SK-N-SH (cell line): ENCODE measurements around the gene KCNC4. TPM values are rescaled to one million over a fixed set of nuclear protein-coding genes. Genes with fewer than 3 reads are reported as not detected.

Experiments used
- CTCF ChIA-PET: fragments of 300-600, 350-600 bp; formaldehyde crosslinking; extraction: SDS; loops from one replicate; lab custom pipeline; 2021; lab: Yijun Ruan, JAX
- POLR2A ChIA-PET: fragments of 350-600 bp; sonication (Branson Sonifier 250); formaldehyde crosslinking; extraction: SDS; loops from one replicate; lab custom pipeline; 2020; ENCODE audit warnings: antibody characterized with exemption, inconsistent platforms; lab: Yijun Ruan, JAX
- DNase-seq: peaks from one replicate; pipeline ENCODE4 v3.0.0; 2012
- H2AFZ ChIP-seq: fragments of 200-600 bp; sonication (generic); 2 replicates; pipeline ENCODE4 v1.8.1; 2016; ENCODE audit warnings: antibody characterized with exemption, mild to moderate bottlenecking, low read depth
- H3F3A ChIP-seq: fragments of 200-600 bp; sonication (generic); replicated peaks from 2 replicates; pipeline ENCODE3; 2016; ENCODE audit warnings: antibody characterized with exemption, mild to moderate bottlenecking; ENCODE audit not compliant: insufficient read depth
- H3K27ac ChIP-seq, 2 experiments: fragments of 200-500 bp in 1 of 2; fragments of 200-600 bp in 1 of 2; sonication (Bioruptor generic) in 1 of 2; sonication (generic), shearing (Covaris generic) in 1 of 2; 2 replicates each; pipeline versions ENCODE4 v1.5.1 to v1.6.1; 2014 to 2016; ENCODE audit warnings: low read depth in 2 of 2, inconsistent platforms in 1 of 2, low read length in 1 of 2, mild to moderate bottlenecking in 1 of 2, mixed read lengths in 1 of 2
- H3K27me3 ChIP-seq: fragments of 200-600 bp; sonication (generic), shearing (Covaris generic); 2 replicates; pipeline ENCODE4 v1.6.1; 2016; ENCODE audit warnings: mixed run types; ENCODE audit not compliant: insufficient read depth
- H3K36me3 ChIP-seq, 2 experiments: fragments of 200-500 bp in 1 of 2; fragments of 200-600 bp in 1 of 2; sonication (Bioruptor generic) in 1 of 2; sonication (generic) in 1 of 2; replicated peaks in 1 of 2; 2 replicates each; pipeline versions ENCODE3 to v1.5.1; 2014 to 2016; ENCODE audit warnings: low read length in 1 of 2, mild to moderate bottlenecking in 1 of 2; ENCODE audit not compliant: insufficient read depth in 2 of 2, control insufficient read depth in 1 of 2
- H3K4me1 ChIP-seq, 2 experiments: fragments of 200-500 bp in 1 of 2; fragments of 200-600 bp in 1 of 2; sonication (Bioruptor generic) in 1 of 2; sonication (generic), shearing (Covaris generic) in 1 of 2; 2 replicates each; pipeline versions ENCODE4 v1.5.1 to v1.6.1; 2014 to 2016; ENCODE audit warnings: low read depth in 1 of 2, low read length in 1 of 2, mixed run types in 1 of 2; ENCODE audit not compliant: insufficient read depth in 2 of 2, control insufficient read depth in 1 of 2
- H3K4me2 ChIP-seq: fragments of 200-600 bp; sonication (generic), shearing (Covaris generic); 2 replicates; pipeline ENCODE4 v1.6.1; 2017; ENCODE audit warnings: mixed run types
- H3K4me3 ChIP-seq, 2 experiments: fragments of 200-500 bp in 1 of 2; fragments of 200-600 bp in 1 of 2; sonication (Bioruptor generic) in 1 of 2; sonication (generic), shearing (Covaris generic) in 1 of 2; 2 replicates each; pipeline versions ENCODE4 v1.5.1 to v1.8.1; 2014 to 2016; ENCODE audit warnings: low read depth in 2 of 2, inconsistent platforms in 1 of 2, low read length in 1 of 2, mild to moderate bottlenecking in 1 of 2, mixed read lengths in 1 of 2, moderate library complexity in 1 of 2
- H3K79me2 ChIP-seq: fragments of 200-600 bp; sonication (generic); 2 replicates; pipeline ENCODE4 v1.8.1; 2017; ENCODE audit warnings: mild to moderate bottlenecking; ENCODE audit not compliant: insufficient read depth
- H3K9ac ChIP-seq: fragments of 200-600 bp; sonication (generic); 2 replicates; pipeline ENCODE4 v1.6.1; 2017; ENCODE audit warnings: mixed run types
- H3K9me2 ChIP-seq: fragments of 200-600 bp; sonication (generic); 2 replicates; pipeline ENCODE4 v1.6.1; 2017; ENCODE audit warnings: mixed run types
- H3K9me3 ChIP-seq: fragments of 200-600 bp; sonication (generic); 2 replicates; pipeline ENCODE4 v1.6.1; 2017; ENCODE audit warnings: mixed run types, mild to moderate bottlenecking, moderate library complexity
- H4K20me1 ChIP-seq: fragments of 200-600 bp; sonication (generic); 2 replicates; pipeline ENCODE4 v1.6.1; 2017; ENCODE audit warnings: mild to moderate bottlenecking, mixed run types; ENCODE audit not compliant: insufficient read depth
- ELF1 ChIP-seq: IDR thresholded peaks from 2 replicates; pipeline ENCODE4 v1.4.0; 2012
- EP300 ChIP-seq, 2 experiments: IDR thresholded peaks; 2 replicates each; pipeline versions ENCODE4 v1.4.0 to v1.6.1; 2012; ENCODE audit warnings: borderline replicate concordance in 1 of 2, low read depth in 1 of 2, low read length in 1 of 2
- EZH2phosphoT487 ChIP-seq: fragments of 200-600 bp; sonication (generic); IDR thresholded peaks from 2 replicates; pipeline ENCODE4 v1.6.1; 2017; ENCODE audit warnings: low read depth, mixed run types, mild to moderate bottlenecking, antibody characterized with exemption, moderate library complexity, borderline replicate concordance
- FOSL2 ChIP-seq: IDR thresholded peaks from 2 replicates; pipeline ENCODE4 v1.4.0; 2012; ENCODE audit warnings: low read depth, mild to moderate bottlenecking, moderate library complexity, borderline replicate concordance
- FOXJ3 ChIP-seq: sonication (generic); formaldehyde crosslinking; IDR thresholded peaks from 2 replicates; pipeline ENCODE4 v1.5.1; 2020; ENCODE audit warnings: mild to moderate bottlenecking, missing genetic modification reagents
- FOXM1 ChIP-seq: IDR thresholded peaks from 2 replicates; pipeline ENCODE4 v1.4.0; 2012; ENCODE audit warnings: low read depth, mild to moderate bottlenecking
- GABPA ChIP-seq: IDR thresholded peaks from 2 replicates; pipeline ENCODE4 v1.4.0; 2012; ENCODE audit warnings: low read depth, mild to moderate bottlenecking
- JUND ChIP-seq: IDR thresholded peaks from 2 replicates; pipeline ENCODE4 v1.4.0; 2012
- MEF2A ChIP-seq: IDR thresholded peaks from 2 replicates; pipeline ENCODE4 v1.4.0; 2012; ENCODE audit warnings: low read depth, borderline replicate concordance
- MXI1 ChIP-seq: IDR thresholded peaks from 2 replicates; pipeline ENCODE4 v1.6.1; 2012; ENCODE audit warnings: mild to moderate bottlenecking, low read depth, low read length, improper control_type of control experiment
- NFIC ChIP-seq: IDR thresholded peaks from 2 replicates; pipeline ENCODE4 v1.4.0; 2012; ENCODE audit warnings: borderline replicate concordance
- POLR2AphosphoS5 ChIP-seq: IDR thresholded peaks from 2 replicates; pipeline ENCODE4 v1.6.1; 2012; ENCODE audit warnings: low read depth, low read length
- RAD21 ChIP-seq: IDR thresholded peaks from 2 replicates; pipeline ENCODE4 v1.6.1; 2012; ENCODE audit warnings: mild to moderate bottlenecking, low read length
- RCOR1 ChIP-seq: fragments of 150-350 bp; IDR thresholded peaks from 2 replicates; pipeline ENCODE4 v1.6.1; 2017; ENCODE audit warnings: antibody characterized with exemption, low read length
- RFX5 ChIP-seq: IDR thresholded peaks from 2 replicates; pipeline ENCODE4 v1.6.1; 2012; ENCODE audit warnings: mild to moderate bottlenecking, improper control_type of control experiment, low read length
- RXRA ChIP-seq: IDR thresholded peaks from 2 replicates; pipeline ENCODE4 v1.4.0; 2012; ENCODE audit warnings: low read depth, mild to moderate bottlenecking, borderline replicate concordance
- TCF12 ChIP-seq: IDR thresholded peaks from 2 replicates; pipeline ENCODE4 v1.4.0; 2012
- YY1 ChIP-seq: IDR thresholded peaks from 2 replicates; pipeline ENCODE4 v1.4.0; 2012; ENCODE audit warnings: low read depth, mild to moderate bottlenecking
- WGBS: methylation state at CpG from one replicate; pipeline ENCODE4 v1.1.6; 2017; ENCODE audit warnings: low lambda C conversion rate; 5-methylcytosine and 5-hydroxymethylcytosine counted together
- polyA plus RNA-seq, 3 experiments: library from polyadenylated mRNA; depleted of rRNA; stranded (reverse); fragments of >200 nt; gene quantifications; 2 replicates each; pipeline ENCODE4 v1.2.3, GENCODE V29; 2012
- TF ChIP-seq, protein P1 (sequence below): IDR thresholded peaks from 2 replicates; pipeline ENCODE4 v1.4.0; 2012; ENCODE audit warnings: low read depth, borderline replicate concordance
- TF ChIP-seq, protein P2 (sequence below): fragments of 150-350 bp; IDR thresholded peaks from 2 replicates; pipeline ENCODE4 v1.6.1; 2016; ENCODE audit warnings: mild to moderate bottlenecking, low read depth, low read length
- TF ChIP-seq, protein P3 (sequence below): fragments of 150-350 bp; IDR thresholded peaks from 2 replicates; pipeline ENCODE4 v1.6.1; 2017; ENCODE audit warnings: antibody characterized with exemption, low read length, low read depth, borderline replicate concordance

Gene KCNC4
- polyA plus RNA-seq, 1 of the 3 experiments (the other 2 are of a cell fraction) = 0.51 TPM

DNA sequence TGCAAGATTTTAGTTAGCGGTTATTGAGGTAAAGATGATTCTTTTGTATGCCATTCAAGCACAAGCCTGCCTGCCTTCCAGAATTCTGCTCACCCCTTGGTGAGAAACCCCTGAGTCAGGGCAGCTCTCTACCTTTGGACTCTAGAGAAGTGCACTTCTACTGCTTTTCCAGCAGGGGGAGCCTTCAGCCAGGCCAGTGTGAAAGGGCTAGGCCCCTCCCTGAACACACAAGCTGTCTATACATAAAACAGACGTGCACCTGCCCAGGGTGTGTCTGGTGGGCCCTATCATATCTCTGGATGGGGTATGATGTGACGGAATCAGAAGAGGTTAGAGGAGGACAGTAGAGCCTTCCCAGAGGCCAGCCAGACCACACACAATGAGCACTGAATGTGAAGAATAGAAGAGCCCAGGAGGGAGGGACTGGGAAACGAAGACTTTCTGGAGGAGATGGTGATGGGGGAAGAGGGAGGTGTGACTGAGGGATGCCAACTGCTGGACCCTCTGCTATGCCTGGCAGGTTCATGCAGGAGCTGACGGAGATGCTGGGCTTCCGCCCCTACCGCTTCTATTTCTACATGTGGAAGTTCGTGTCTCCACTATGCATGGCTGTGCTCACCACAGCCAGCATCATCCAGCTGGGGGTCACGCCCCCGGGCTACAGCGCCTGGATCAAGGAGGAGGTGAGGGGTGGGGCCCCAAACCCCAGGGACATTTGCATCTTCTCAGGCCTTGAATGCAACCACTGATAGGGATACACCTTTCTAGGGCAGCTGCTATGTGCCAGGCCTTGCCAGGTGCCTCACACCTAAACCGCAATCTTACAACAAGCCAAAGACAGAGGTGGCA is 13.0 kb upstream of the KCNC4 start (continued):
- TF ChIP-seq YY1 = no peak
- peak; percentile 68 for TF ChIP-seq RAD21
- no peak for TF ChIP-seq RFX5
- TF ChIP-seq FOXM1 = no peak
- no peak for TF ChIP-seq EP300 (IDR thresholded peaks at IDR 0.05; ENCODE audit: borderline replicate concordance in 1 of 2, low read depth in 1 of 2, low read length in 1 of 2)

DNA sequence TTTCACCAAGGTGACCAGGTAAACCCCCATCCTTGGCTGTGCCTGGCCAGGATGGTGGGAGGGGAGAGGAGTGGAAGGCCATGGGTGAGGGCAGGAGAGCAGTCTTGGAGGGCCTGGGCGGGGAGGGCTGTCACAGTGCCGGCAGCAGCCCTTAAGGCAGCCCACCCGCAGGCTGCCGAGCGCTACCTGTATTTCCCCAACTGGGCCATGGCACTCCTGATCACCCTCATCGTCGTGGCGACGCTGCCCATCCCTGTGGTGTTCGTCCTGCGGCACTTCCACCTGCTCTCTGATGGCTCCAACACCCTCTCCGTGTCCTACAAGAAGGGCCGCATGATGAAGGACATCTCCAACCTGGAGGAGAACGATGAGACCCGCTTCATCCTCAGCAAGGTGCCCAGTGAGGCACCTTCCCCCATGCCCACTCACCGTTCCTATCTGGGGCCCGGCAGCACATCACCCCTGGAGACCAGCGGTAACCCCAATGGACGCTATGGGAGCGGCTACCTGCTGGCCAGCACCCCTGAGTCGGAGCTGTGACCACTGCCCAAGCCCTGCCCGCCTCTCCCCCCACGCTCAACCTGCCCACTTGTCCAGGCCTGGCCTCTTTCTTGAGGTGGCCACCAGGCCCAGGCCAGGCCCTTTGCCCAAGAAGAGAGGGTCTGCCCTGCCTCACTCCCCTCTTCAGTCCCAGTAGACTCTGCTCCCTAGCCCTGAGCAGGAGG is 12.0 kb upstream of the KCNC4 start:
- 83% methylated on average over 17 of the region's 23 CpGs for WGBS
- Histone ChIP-seq H3F3A (no peaks in the 10 kb centered on the region), H3K4me3 (no peak overlapping the region), H3K9me2 (no peaks in the 10 kb centered on the region), H3K27ac (no peak overlapping the region), H2AFZ (no peak overlapping the region), H3K79me2 (no peaks in the 10 kb centered on the region), H3K4me1 (peaks cover 0 to 20% of the 10 kb centered on the region in 2 experiments; a peak in 1 of 4 replicates), H3K9me3 (no peaks in the 10 kb centered on the region), H3K27me3 (no peaks in the 10 kb centered on the region), H3K36me3 (no peaks in the 10 kb centered on the region), H3K9ac (no peak overlapping the region), H4K20me1 (no peaks in the 10 kb centered on the region), H3K4me2 (no peak overlapping the region)
- POLR2A ChIA-PET = no interaction called here
- TF ChIP-seq MEF2A (no peak), RCOR1 (no peak), MXI1 (no peak), JUND (no peak), TCF12 (no peak), FOXM1 (no peak), POLR2AphosphoS5 (no peak), GABPA (no peak), FOXJ3 (no peak), RAD21 (no peak), NFIC (no peak), ELF1 (no peak), RXRA (no peak), FOSL2 (no peak), EZH2phosphoT487 (no peak), RFX5 (no peak), EP300 (IDR thresholded peaks at IDR 0.05; ENCODE audit: borderline replicate concordance in 1 of 2, low read depth in 1 of 2, low read length in 1 of 2) (no peak)
- TF ChIP-seq, protein P1, sequence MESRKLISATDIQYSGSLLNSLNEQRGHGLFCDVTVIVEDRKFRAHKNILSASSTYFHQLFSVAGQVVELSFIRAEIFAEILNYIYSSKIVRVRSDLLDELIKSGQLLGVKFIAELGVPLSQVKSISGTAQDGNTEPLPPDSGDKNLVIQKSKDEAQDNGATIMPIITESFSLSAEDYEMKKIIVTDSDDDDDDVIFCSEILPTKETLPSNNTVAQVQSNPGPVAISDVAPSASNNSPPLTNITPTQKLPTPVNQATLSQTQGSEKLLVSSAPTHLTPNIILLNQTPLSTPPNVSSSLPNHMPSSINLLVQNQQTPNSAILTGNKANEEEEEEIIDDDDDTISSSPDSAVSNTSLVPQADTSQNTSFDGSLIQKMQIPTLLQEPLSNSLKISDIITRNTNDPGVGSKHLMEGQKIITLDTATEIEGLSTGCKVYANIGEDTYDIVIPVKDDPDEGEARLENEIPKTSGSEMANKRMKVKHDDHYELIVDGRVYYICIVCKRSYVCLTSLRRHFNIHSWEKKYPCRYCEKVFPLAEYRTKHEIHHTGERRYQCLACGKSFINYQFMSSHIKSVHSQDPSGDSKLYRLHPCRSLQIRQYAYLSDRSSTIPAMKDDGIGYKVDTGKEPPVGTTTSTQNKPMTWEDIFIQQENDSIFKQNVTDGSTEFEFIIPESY = no peak
- TF ChIP-seq, protein P2, sequence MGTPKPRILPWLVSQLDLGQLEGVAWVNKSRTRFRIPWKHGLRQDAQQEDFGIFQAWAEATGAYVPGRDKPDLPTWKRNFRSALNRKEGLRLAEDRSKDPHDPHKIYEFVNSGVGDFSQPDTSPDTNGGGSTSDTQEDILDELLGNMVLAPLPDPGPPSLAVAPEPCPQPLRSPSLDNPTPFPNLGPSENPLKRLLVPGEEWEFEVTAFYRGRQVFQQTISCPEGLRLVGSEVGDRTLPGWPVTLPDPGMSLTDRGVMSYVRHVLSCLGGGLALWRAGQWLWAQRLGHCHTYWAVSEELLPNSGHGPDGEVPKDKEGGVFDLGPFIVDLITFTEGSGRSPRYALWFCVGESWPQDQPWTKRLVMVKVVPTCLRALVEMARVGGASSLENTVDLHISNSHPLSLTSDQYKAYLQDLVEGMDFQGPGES = no peak
- TF ChIP-seq, protein P3, sequence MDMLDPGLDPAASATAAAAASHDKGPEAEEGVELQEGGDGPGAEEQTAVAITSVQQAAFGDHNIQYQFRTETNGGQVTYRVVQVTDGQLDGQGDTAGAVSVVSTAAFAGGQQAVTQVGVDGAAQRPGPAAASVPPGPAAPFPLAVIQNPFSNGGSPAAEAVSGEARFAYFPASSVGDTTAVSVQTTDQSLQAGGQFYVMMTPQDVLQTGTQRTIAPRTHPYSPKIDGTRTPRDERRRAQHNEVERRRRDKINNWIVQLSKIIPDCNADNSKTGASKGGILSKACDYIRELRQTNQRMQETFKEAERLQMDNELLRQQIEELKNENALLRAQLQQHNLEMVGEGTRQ = no peak
- DNase-seq = no peak
- CTCF ChIA-PET = interaction anchor here (0.6 to 12.2 kb wide), 37 partner anchors 8 to 409 kb away, joined by 3 to 163 read pairs (median 6); partner anchors contain the start of genes KCNC4, RBM15 and SLC6A17
